Liver (tissue), 9 donors: ENCODE data around the gene HOXD8. TPM values are rescaled to one million over a fixed set of nuclear protein-coding genes. Genes with fewer than 3 reads are reported as not detected.

Experiments
- DNase-seq: peaks from one replicate; pipeline ENCODE4 v3.0.0-alpha.2; 2017; ENCODE audit warnings: low spot score
- H3K27ac ChIP-seq, 2 donors: one replicate each; pipeline ENCODE4 v1.7.0; 2013; ENCODE audit warnings: inconsistent platforms in 2 of 2, low read length in 2 of 2, control low read depth in 1 of 2, low read depth in 1 of 2, mild to moderate bottlenecking in 1 of 2
- H3K27me3 ChIP-seq, 4 donors: one replicate each; pipeline versions ENCODE4 v1.6.1 to v1.7.0; 2013; ENCODE audit warnings: low read length in 3 of 4, inconsistent platforms in 1 of 4, mild to moderate bottlenecking in 1 of 4, moderate library complexity in 1 of 4; ENCODE audit not compliant: control insufficient read depth in 4 of 4, insufficient read depth in 4 of 4
- H3K36me3 ChIP-seq, 4 donors: one replicate each; pipeline versions ENCODE4 v1.6.1 to v1.7.0; 2013; ENCODE audit warnings: low read length in 3 of 4, mild to moderate bottlenecking in 3 of 4, low read depth in 1 of 4, moderate library complexity in 1 of 4; ENCODE audit not compliant: control insufficient read depth in 4 of 4, insufficient read depth in 3 of 4
- H3K4me1 ChIP-seq, 4 donors: one replicate each; pipeline versions ENCODE4 v1.6.1 to v1.7.0; 2013; ENCODE audit warnings: low read length in 3 of 4, mild to moderate bottlenecking in 3 of 4, moderate library complexity in 1 of 4; ENCODE audit not compliant: control insufficient read depth in 4 of 4, insufficient read depth in 4 of 4
- H3K4me3 ChIP-seq, 3 donors: one replicate each; pipeline versions ENCODE4 v1.6.1 to v1.7.0; 2013; ENCODE audit warnings: low read length in 3 of 3, control low read depth in 1 of 3, low read depth in 1 of 3, mild to moderate bottlenecking in 1 of 3
- H3K9ac ChIP-seq, 2 donors: one replicate each; pipeline ENCODE4 v1.7.0; 2013; ENCODE audit warnings: low read length in 2 of 2, mild to moderate bottlenecking in 2 of 2, moderate library complexity in 2 of 2, control low read depth in 1 of 2, low read depth in 1 of 2
- H3K9me3 ChIP-seq, 4 donors: one replicate each; pipeline versions ENCODE4 v1.6.1 to v1.7.0; 2013; ENCODE audit warnings: low read length in 3 of 4; ENCODE audit not compliant: control insufficient read depth in 4 of 4
- FOXA2 ChIP-seq: IDR thresholded peaks from 2 replicates; pipeline ENCODE4 v1.6.1; 2016; ENCODE audit warnings: antibody characterized with exemption
- GABPA ChIP-seq, 2 donors: IDR thresholded peaks in 1 of 2; conservative IDR thresholded peaks in 1 of 2; 2 replicates each; pipeline ENCODE4 v1.6.1; 2016; ENCODE audit warnings: antibody characterized with exemption in 2 of 2, mild to moderate bottlenecking in 1 of 2, moderate library complexity in 1 of 2
- HNF4A ChIP-seq, 2 donors: conservative IDR thresholded peaks; 2 replicates each; pipeline ENCODE4 v1.6.1; 2016; ENCODE audit warnings: antibody characterized with exemption in 2 of 2, mild to moderate bottlenecking in 2 of 2
- HNF4G ChIP-seq: IDR thresholded peaks from 2 replicates; pipeline ENCODE4 v1.6.1; 2016; ENCODE audit warnings: antibody characterized with exemption
- JUND ChIP-seq, 2 donors: IDR thresholded peaks; 2 replicates each; pipeline ENCODE4 v1.6.1; 2016; ENCODE audit warnings: antibody characterized with exemption in 2 of 2
- NR2F2 ChIP-seq: IDR thresholded peaks from 2 replicates; pipeline ENCODE4 v1.6.1; 2016; ENCODE audit warnings: antibody characterized with exemption
- RAD21 ChIP-seq, 2 donors: IDR thresholded peaks; 2 replicates each; pipeline ENCODE4 v1.6.1; 2016; ENCODE audit warnings: antibody characterized with exemption in 2 of 2, mild to moderate bottlenecking in 2 of 2
- RXRA ChIP-seq, 2 donors: IDR thresholded peaks; 2 replicates each; pipeline ENCODE4 v1.6.1; 2017 to 2018; ENCODE audit warnings: antibody characterized with exemption in 2 of 2, mild to moderate bottlenecking in 1 of 2
- SP1 ChIP-seq: IDR thresholded peaks from 2 replicates; pipeline ENCODE4 v1.6.1; 2018; ENCODE audit warnings: antibody characterized with exemption, mild to moderate bottlenecking
- YY1 ChIP-seq: IDR thresholded peaks from 2 replicates; pipeline ENCODE4 v1.6.1; 2016; ENCODE audit warnings: antibody characterized with exemption, mild to moderate bottlenecking
- WGBS: extraction: QIAGEN DNeasy Blood & Tissue Kit; methylation state at CpG from one replicate; pipeline ENCODE4 v1.1.7; 2013; 5-methylcytosine and 5-hydroxymethylcytosine counted together
- polyA plus RNA-seq, 2 donors: library from polyadenylated mRNA; stranded (reverse) in 1 of 2; unstranded in 1 of 2; fragments of 200-250 nt in 1 of 2; fragments of >200 nt in 1 of 2; fragmentation: Nextera tagmentation in 1 of 2; extraction: Ambion mirVana in 1 of 2; gene quantifications; one replicate each; pipeline versions ENCODE4 v1.2.1 to v1.2.3, GENCODE V29; 2013 to 2015
- total RNA-seq, 2 donors: library from RNA; depleted of rRNA; stranded (reverse); fragments of >200 nt; gene quantifications; one replicate each; pipeline ENCODE4 v1.2.3, GENCODE V29; 2014
- TF ChIP-seq, protein P1 (sequence below): IDR thresholded peaks from 2 replicates; pipeline ENCODE4 v1.6.1; 2016; ENCODE audit warnings: antibody characterized with exemption, mild to moderate bottlenecking
- TF ChIP-seq, protein P2 (sequence below): fragments of 150-350 bp; IDR thresholded peaks from 2 replicates; pipeline ENCODE4 v1.5.1; 2017; ENCODE audit warnings: improper control_type of control experiment, low read depth, low read length; ENCODE audit not compliant: missing input control
- donor health status: healthy.
- donor health status: healthy.
- donor health status: healthy.
- donor health status: healthy.
- donor health status: healthy.

Gene HOXD8
- total and polyA plus RNA-seq, 4 donors, result 0.06 to 0.19 (median 0.08) TPM; not detected in 1

DNA sequence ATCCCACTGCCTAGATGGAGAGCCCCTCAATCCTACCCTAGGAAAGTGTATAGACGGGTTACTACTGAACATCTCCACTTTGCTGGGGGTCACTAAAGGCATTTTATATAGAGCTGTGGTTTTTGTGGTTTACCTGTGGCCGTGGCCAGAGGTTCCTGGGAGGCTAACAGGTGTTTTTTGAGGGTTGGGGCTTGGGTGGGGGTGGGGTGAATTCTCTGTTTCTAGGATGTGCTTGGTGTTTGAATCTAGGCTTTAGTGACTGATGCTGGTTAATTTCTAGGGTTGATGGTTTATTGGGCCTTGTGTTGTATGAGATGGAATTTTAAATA is 7.7 kb downstream of the HOXD8 start (continued):
- TF ChIP-seq, protein P1, sequence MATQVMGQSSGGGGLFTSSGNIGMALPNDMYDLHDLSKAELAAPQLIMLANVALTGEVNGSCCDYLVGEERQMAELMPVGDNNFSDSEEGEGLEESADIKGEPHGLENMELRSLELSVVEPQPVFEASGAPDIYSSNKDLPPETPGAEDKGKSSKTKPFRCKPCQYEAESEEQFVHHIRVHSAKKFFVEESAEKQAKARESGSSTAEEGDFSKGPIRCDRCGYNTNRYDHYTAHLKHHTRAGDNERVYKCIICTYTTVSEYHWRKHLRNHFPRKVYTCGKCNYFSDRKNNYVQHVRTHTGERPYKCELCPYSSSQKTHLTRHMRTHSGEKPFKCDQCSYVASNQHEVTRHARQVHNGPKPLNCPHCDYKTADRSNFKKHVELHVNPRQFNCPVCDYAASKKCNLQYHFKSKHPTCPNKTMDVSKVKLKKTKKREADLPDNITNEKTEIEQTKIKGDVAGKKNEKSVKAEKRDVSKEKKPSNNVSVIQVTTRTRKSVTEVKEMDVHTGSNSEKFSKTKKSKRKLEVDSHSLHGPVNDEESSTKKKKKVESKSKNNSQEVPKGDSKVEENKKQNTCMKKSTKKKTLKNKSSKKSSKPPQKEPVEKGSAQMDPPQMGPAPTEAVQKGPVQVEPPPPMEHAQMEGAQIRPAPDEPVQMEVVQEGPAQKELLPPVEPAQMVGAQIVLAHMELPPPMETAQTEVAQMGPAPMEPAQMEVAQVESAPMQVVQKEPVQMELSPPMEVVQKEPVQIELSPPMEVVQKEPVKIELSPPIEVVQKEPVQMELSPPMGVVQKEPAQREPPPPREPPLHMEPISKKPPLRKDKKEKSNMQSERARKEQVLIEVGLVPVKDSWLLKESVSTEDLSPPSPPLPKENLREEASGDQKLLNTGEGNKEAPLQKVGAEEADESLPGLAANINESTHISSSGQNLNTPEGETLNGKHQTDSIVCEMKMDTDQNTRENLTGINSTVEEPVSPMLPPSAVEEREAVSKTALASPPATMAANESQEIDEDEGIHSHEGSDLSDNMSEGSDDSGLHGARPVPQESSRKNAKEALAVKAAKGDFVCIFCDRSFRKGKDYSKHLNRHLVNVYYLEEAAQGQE, result no peak
- TF ChIP-seq RAD21 (IDR thresholded peaks at IDR 0.05) (no peak), HNF4A (conservative IDR thresholded peaks at IDR 0.05) (no peak)

DNA sequence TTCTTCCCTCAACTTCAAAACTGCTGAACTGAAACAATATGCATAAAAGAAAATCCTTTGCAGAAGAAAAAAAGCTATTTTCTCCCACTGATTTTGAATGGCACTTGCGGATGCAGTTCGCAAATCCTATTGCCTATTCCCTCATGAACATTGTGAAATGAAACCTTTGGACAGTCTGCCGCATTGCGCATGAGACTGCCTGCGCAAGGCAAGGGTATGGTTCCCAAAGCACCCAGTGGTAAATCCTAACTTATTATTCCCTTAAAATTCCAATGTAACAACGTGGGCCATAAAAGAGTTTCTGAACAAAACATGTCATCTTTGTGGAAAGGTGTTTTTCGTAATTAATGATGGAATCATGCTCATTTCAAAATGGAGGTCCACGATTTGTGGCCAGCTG is 8.4 kb downstream of the HOXD8 start:
- no peaks in the 10 kb centered on the region for H3K9me3 ChIP-seq
- WGBS, result 28% methylated on average over 8 of the region's 8 CpGs
- H3K36me3 ChIP-seq, result no peaks in the 10 kb centered on the region
- DNase-seq, result no peak
- peaks cover 11 to 46% (median 22%) of the 10 kb centered on the region in 4 donors for H3K27me3 ChIP-seq
- no peak for TF ChIP-seq FOXA2
- no peak for TF ChIP-seq RXRA (IDR thresholded peaks at IDR 0.05)
- TF ChIP-seq HNF4A (conservative IDR thresholded peaks at IDR 0.05), result peak; percentile 74 to 83
- TF ChIP-seq JUND (IDR thresholded peaks at IDR 0.05), result no peak
- TF ChIP-seq HNF4G, result peak; percentile 45
- H3K4me1 ChIP-seq, result peaks cover 7 to 18% (median 13%) of the 10 kb centered on the region in 4 donors
- no peak overlapping the region for H3K27ac ChIP-seq
- no peak overlapping the region for H3K4me3 ChIP-seq
- H3K9ac ChIP-seq, result no peak overlapping the region

DNA sequence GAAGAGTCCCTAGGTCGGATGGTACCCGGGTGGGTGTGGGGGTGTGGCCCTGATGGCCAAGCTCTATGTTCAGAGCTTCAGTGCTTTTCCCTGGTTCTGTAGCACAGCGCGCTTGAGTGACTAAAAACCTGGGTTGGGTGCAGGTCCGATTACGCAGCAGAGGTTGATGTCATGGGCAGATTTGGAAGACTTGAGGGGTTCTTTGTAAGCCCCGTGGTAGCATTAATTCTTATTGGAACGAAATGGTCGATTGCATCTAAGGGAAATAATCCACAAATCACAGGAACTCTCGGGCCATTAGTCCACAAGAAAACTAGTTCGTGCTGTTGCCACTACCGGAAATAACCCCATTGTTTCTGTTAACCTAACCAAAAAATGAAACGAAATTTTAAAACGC is 9.0 kb downstream of the HOXD8 start:
- Histone ChIP-seq H3K27ac (no peak overlapping the region), H3K9me3 (no peaks in the 10 kb centered on the region), H3K4me1 (peaks cover 7 to 18% (median 13%) of the 10 kb centered on the region in 4 donors), H3K9ac (no peak overlapping the region), H3K4me3 (no peak overlapping the region), H3K36me3 (no peaks in the 10 kb centered on the region), H3K27me3 (peaks cover 11 to 40% (median 24%) of the 10 kb centered on the region in 4 donors)
- 17% methylated on average over 14 of the region's 14 CpGs for WGBS
- TF ChIP-seq, protein P1, result no peak
- no peak for TF ChIP-seq SP1
- TF ChIP-seq, protein P2, sequence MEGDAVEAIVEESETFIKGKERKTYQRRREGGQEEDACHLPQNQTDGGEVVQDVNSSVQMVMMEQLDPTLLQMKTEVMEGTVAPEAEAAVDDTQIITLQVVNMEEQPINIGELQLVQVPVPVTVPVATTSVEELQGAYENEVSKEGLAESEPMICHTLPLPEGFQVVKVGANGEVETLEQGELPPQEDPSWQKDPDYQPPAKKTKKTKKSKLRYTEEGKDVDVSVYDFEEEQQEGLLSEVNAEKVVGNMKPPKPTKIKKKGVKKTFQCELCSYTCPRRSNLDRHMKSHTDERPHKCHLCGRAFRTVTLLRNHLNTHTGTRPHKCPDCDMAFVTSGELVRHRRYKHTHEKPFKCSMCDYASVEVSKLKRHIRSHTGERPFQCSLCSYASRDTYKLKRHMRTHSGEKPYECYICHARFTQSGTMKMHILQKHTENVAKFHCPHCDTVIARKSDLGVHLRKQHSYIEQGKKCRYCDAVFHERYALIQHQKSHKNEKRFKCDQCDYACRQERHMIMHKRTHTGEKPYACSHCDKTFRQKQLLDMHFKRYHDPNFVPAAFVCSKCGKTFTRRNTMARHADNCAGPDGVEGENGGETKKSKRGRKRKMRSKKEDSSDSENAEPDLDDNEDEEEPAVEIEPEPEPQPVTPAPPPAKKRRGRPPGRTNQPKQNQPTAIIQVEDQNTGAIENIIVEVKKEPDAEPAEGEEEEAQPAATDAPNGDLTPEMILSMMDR, result no peak
- TF ChIP-seq GABPA (IDR thresholded peaks at IDR 0.05 in 1 of 2, conservative IDR thresholded peaks at IDR 0.05 in 1 of 2), result no peak
- TF ChIP-seq YY1, result no peak
- no peak for TF ChIP-seq NR2F2
- no peak for TF ChIP-seq JUND (IDR thresholded peaks at IDR 0.05)
- no peak for DNase-seq
